H9 (cell line): ENCODE measurements around the gene AP3B2. TPM values are rescaled to one million over a fixed set of nuclear protein-coding genes. Genes with fewer than 3 reads are reported as not detected.

Experiments
- DNase-seq: peaks from one replicate; pipeline ENCODE4 v3.0.0-alpha.2; 2017
- H2AFZ ChIP-seq: one replicate; pipeline ENCODE4 v1.6.1; 2013; ENCODE audit warnings: mild to moderate bottlenecking, low read length, control low read depth, moderate library complexity
- H2AK5ac ChIP-seq: 2 replicates; pipeline ENCODE4 v1.6.1; 2013; ENCODE audit warnings: low read length, control low read depth, mixed read lengths; ENCODE audit not compliant: insufficient read length
- H2BK120ac ChIP-seq: one replicate; pipeline ENCODE4 v1.6.1; 2013; ENCODE audit warnings: low read depth, mild to moderate bottlenecking, low read length, control low read depth, inconsistent platforms; ENCODE audit not compliant: poor library complexity, severe bottlenecking
- H2BK12ac ChIP-seq: 2 replicates; pipeline ENCODE4 v1.6.1; 2013; ENCODE audit warnings: low read length, control low read depth, mixed read lengths, low read depth; ENCODE audit not compliant: insufficient read length
- H2BK15ac ChIP-seq: 2 replicates; pipeline ENCODE4 v1.6.1; 2013; ENCODE audit warnings: low read depth, low read length, control low read depth
- H2BK20ac ChIP-seq: one replicate; pipeline ENCODE4 v1.6.1; 2013; ENCODE audit warnings: low read depth, mild to moderate bottlenecking, low read length, control low read depth, inconsistent platforms; ENCODE audit not compliant: poor library complexity, severe bottlenecking
- H2BK5ac ChIP-seq: 2 replicates; pipeline ENCODE4 v1.6.1; 2013; ENCODE audit warnings: low read length, control low read depth, mixed read lengths; ENCODE audit not compliant: insufficient read length
- H3K14ac ChIP-seq: 2 replicates; pipeline ENCODE4 v1.6.1; 2013; ENCODE audit warnings: low read length, control low read depth; ENCODE audit not compliant: insufficient read depth
- H3K18ac ChIP-seq: 2 replicates; pipeline ENCODE4 v1.6.1; 2013; ENCODE audit warnings: low read depth, mild to moderate bottlenecking, mixed read lengths, low read length, control low read depth; ENCODE audit not compliant: insufficient read length
- H3K23ac ChIP-seq: 2 replicates; pipeline ENCODE4 v1.6.1; 2013; ENCODE audit warnings: low read length, control low read depth, mixed read lengths, low read depth; ENCODE audit not compliant: insufficient read length
- H3K23me2 ChIP-seq: 2 replicates; pipeline ENCODE4 v1.6.1; 2013; ENCODE audit warnings: low read depth, mild to moderate bottlenecking, mixed read lengths, low read length, control low read depth; ENCODE audit not compliant: insufficient read length, poor library complexity, severe bottlenecking
- H3K27ac ChIP-seq: 2 replicates; pipeline ENCODE4 v1.5.1; 2013; ENCODE audit warnings: low read length, control low read depth, mixed read lengths, low read depth; ENCODE audit not compliant: insufficient read length
- H3K27me3 ChIP-seq: 2 replicates; pipeline ENCODE4 v1.6.1; 2013; ENCODE audit warnings: low read length, control low read depth, inconsistent platforms; ENCODE audit not compliant: insufficient read depth
- H3K4ac ChIP-seq: 2 replicates; pipeline ENCODE4 v1.6.1; 2013; ENCODE audit warnings: low read depth, mild to moderate bottlenecking, control low read depth, inconsistent platforms, low read length, moderate library complexity
- H3K4me1 ChIP-seq: 2 replicates; pipeline ENCODE4 v1.6.1; 2013; ENCODE audit warnings: low read length, control low read depth, inconsistent platforms; ENCODE audit not compliant: insufficient read depth
- H3K4me2 ChIP-seq: 2 replicates; pipeline ENCODE4 v1.6.1; 2013; ENCODE audit warnings: low read length, control low read depth, mixed read lengths; ENCODE audit not compliant: insufficient read length, insufficient read depth
- H3K56ac ChIP-seq: 2 replicates; pipeline ENCODE4 v1.6.1; 2013; ENCODE audit warnings: low read depth, mild to moderate bottlenecking, mixed read lengths, low read length, control low read depth; ENCODE audit not compliant: insufficient read length
- H3K79me1 ChIP-seq: 2 replicates; pipeline ENCODE4 v1.6.1; 2013; ENCODE audit warnings: low read depth, mild to moderate bottlenecking, moderate library complexity, low read length, control low read depth, inconsistent platforms; ENCODE audit not compliant: insufficient read depth, poor library complexity, severe bottlenecking
- H3K79me2 ChIP-seq: 2 replicates; pipeline ENCODE4 v1.6.1; 2013; ENCODE audit warnings: low read length, control low read depth, inconsistent platforms; ENCODE audit not compliant: insufficient read depth
- H3K9ac ChIP-seq: 2 replicates; pipeline ENCODE4 v1.6.1; 2013; ENCODE audit warnings: low read length, control low read depth, mixed read lengths; ENCODE audit not compliant: insufficient read length; ENCODE audit errors: extremely low read depth
- H3K9me3 ChIP-seq: one replicate; pipeline ENCODE4 v1.6.1; 2013; ENCODE audit warnings: low read depth, low read length, inconsistent platforms; ENCODE audit not compliant: control insufficient read depth
- H3T11ph ChIP-seq: one replicate; pipeline ENCODE4 v1.6.1; 2013; ENCODE audit warnings: mild to moderate bottlenecking, low read length, control low read depth, inconsistent platforms
- H4K20me1 ChIP-seq: one replicate; pipeline ENCODE4 v1.6.1; 2013; ENCODE audit not compliant: control insufficient read depth, insufficient read length, insufficient read depth
- H4K5ac ChIP-seq: 2 replicates; pipeline ENCODE4 v1.6.1; 2013; ENCODE audit warnings: low read depth, mild to moderate bottlenecking, mixed read lengths, low read length, control low read depth; ENCODE audit not compliant: insufficient read length
- H4K8ac ChIP-seq: replicated peaks from 2 replicates; pipeline ENCODE4 v1.6.1; 2013; ENCODE audit warnings: low read length, control low read depth, mixed read lengths, low read depth; ENCODE audit not compliant: insufficient read length
- H4K91ac ChIP-seq: 2 replicates; pipeline ENCODE4 v1.6.1; 2013; ENCODE audit warnings: low read depth, mild to moderate bottlenecking, moderate library complexity, mixed read lengths, low read length, control low read depth; ENCODE audit not compliant: insufficient read length
- H3K27ac Mint-ChIP-seq, 3 experiments: 2 replicates in 2 of 3; 3 replicates in 1 of 3; pipeline ENCODE4 v1.8.0; 2020 to 2021; ENCODE audit warnings: mixed read lengths in 3 of 3, mild to moderate bottlenecking in 1 of 3, moderate library complexity in 1 of 3
- H3K27me3 Mint-ChIP-seq: 2 replicates; pipeline ENCODE4 v1.8.0; 2021; ENCODE audit warnings: low read depth, mild to moderate bottlenecking, moderate library complexity, mixed read lengths
- H3K36me3 Mint-ChIP-seq, 3 experiments: 2 replicates in 2 of 3; 3 replicates in 1 of 3; pipeline ENCODE4 v1.8.0; 2020 to 2021; ENCODE audit warnings: low read depth in 3 of 3, mixed read lengths in 3 of 3; ENCODE audit not compliant: insufficient read depth in 1 of 3
- H3K4me1 Mint-ChIP-seq, 2 experiments: 2 replicates each; pipeline ENCODE4 v1.8.0; 2020; ENCODE audit warnings: mixed read lengths in 2 of 2
- H3K4me3 Mint-ChIP-seq, 2 experiments: 2 replicates in 1 of 2; 3 replicates in 1 of 2; pipeline ENCODE4 v1.8.0; 2020 to 2021; ENCODE audit warnings: mild to moderate bottlenecking in 2 of 2, mixed read lengths in 2 of 2, moderate library complexity in 1 of 2
- H3K9me3 Mint-ChIP-seq, 2 experiments: 2 replicates in 1 of 2; 3 replicates in 1 of 2; pipeline ENCODE4 v1.8.0; 2020; ENCODE audit warnings: mild to moderate bottlenecking in 2 of 2, mixed read lengths in 2 of 2, moderate library complexity in 1 of 2
- WGBS: extraction: QIAGEN DNeasy Blood & Tissue Kit; methylation state at CpG from one replicate; pipeline ENCODE4 v1.1.7; 2013; ENCODE audit warnings: missing lambda C conversion rate, low lambda C conversion rate, mixed read lengths; ENCODE audit not compliant: insufficient read length; ENCODE audit errors: extremely low coverage; 5-methylcytosine and 5-hydroxymethylcytosine counted together
- total RNA-seq: library from RNA; stranded (reverse); gene quantifications from 2 replicates; pipeline ENCODE4 v1.2.1, GENCODE V29; 2021
- TF ChIP-seq, protein P1 (sequence below): fragments of 200-600 bp; sonication (generic); conservative IDR thresholded peaks from 3 replicates; pipeline ENCODE4 v1.8.0; 2021; ENCODE audit warnings: antibody characterized with exemption, mild to moderate bottlenecking

The AP3B2 gene
- total RNA-seq, 1 experiment from 2014 or later: 10.6 TPM

DNA sequence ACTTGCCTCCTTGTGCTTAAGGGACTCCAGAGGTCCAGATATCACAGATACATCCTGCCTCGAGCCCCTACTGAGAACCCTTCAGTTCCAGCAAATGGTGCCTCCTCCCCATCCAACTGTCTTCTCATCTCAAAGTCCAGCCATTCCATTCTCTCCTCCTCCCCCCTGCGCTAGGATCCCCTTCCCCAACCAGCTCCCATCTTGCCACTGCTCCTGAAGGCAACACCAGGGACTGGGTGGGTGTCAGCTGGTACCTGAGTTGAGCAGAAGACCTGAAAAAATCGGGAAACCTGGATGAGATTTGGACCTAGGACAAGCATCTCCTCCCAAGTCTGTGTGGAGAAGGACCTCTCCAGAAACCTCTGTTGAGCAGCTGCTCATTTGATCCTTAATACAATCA, 2.4 kb upstream of the AP3B2 start:
- no peak overlapping the region for H4K8ac ChIP-seq
- H2BK120ac ChIP-seq: no peak overlapping the region
- H3K9me3 ChIP-seq: no peaks in the 10 kb centered on the region
- no peak overlapping the region for H4K5ac ChIP-seq
- Mint-ChIP-seq H3K4me1 (peaks cover 5 to 9% of the 10 kb centered on the region in 2 experiments; a peak in 3 of 4 replicates), H3K27ac (no peak overlapping the region), H3K9me3 (peaks cover 5 to 6% of the 10 kb centered on the region in 2 experiments), H3K4me3 (no peak overlapping the region; a peak in 2 of 5 replicates), H3K27me3 (peaks cover 11% of the 10 kb centered on the region), H3K36me3 (peaks cover 3 to 8% (median 4%) of the 10 kb centered on the region in 3 experiments; a peak in 5 of 7 replicates)
- no peak overlapping the region for H3T11ph ChIP-seq
- H3K23me2 ChIP-seq: peaks cover 15% of the 10 kb centered on the region
- no peak overlapping the region for H2BK12ac ChIP-seq
- H4K91ac ChIP-seq: no peak overlapping the region
- no peaks in the 10 kb centered on the region for H3K79me1 ChIP-seq
- no CpG with 5 or more reads among the region's 3 CpGs for WGBS
- no peak overlapping the region for H2AFZ ChIP-seq
- no peaks in the 10 kb centered on the region for H3K79me2 ChIP-seq
- no peak overlapping the region for H3K4ac ChIP-seq
- H2BK20ac ChIP-seq: no peak overlapping the region
- H2AK5ac ChIP-seq: no peak overlapping the region
- no peak overlapping the region for H3K14ac ChIP-seq
- TF ChIP-seq, protein P1, sequence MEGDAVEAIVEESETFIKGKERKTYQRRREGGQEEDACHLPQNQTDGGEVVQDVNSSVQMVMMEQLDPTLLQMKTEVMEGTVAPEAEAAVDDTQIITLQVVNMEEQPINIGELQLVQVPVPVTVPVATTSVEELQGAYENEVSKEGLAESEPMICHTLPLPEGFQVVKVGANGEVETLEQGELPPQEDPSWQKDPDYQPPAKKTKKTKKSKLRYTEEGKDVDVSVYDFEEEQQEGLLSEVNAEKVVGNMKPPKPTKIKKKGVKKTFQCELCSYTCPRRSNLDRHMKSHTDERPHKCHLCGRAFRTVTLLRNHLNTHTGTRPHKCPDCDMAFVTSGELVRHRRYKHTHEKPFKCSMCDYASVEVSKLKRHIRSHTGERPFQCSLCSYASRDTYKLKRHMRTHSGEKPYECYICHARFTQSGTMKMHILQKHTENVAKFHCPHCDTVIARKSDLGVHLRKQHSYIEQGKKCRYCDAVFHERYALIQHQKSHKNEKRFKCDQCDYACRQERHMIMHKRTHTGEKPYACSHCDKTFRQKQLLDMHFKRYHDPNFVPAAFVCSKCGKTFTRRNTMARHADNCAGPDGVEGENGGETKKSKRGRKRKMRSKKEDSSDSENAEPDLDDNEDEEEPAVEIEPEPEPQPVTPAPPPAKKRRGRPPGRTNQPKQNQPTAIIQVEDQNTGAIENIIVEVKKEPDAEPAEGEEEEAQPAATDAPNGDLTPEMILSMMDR: no peak
- H3K27ac ChIP-seq: no peak overlapping the region
- no peak overlapping the region for H3K18ac ChIP-seq
- no peak overlapping the region for H3K56ac ChIP-seq
- H3K23ac ChIP-seq: no peak overlapping the region
- peaks cover 8% of the 10 kb centered on the region for H3K4me1 ChIP-seq
- no peak overlapping the region for H3K9ac ChIP-seq
- DNase-seq: no peak
- H2BK15ac ChIP-seq: no peak overlapping the region
- H2BK5ac ChIP-seq: no peak overlapping the region
- no peaks in the 10 kb centered on the region for H4K20me1 ChIP-seq
- H3K27me3 ChIP-seq: no peaks in the 10 kb centered on the region
- no peak overlapping the region for H3K4me2 ChIP-seq
